Hindlimb muscle (tissue), 1 donor: ENCODE results near the gene EMC6. TPM values are rescaled to one million over a fixed set of nuclear protein-coding genes. Genes with fewer than 3 reads are reported as not detected.

Source experiments
- DNase-seq: peaks from one replicate; pipeline ENCODE4 v3.0.0-alpha.2; 2013
- polyA plus RNA-seq: library from polyadenylated mRNA; unstranded; fragments of 120-200 nt; gene quantifications from one replicate; pipeline ENCODE4 v1.2.1, GENCODE V29; 2013; ENCODE audit not compliant: insufficient read length

Gene EMC6
- polyA plus RNA-seq, 1 donor = 44.2 TPM

DNA sequence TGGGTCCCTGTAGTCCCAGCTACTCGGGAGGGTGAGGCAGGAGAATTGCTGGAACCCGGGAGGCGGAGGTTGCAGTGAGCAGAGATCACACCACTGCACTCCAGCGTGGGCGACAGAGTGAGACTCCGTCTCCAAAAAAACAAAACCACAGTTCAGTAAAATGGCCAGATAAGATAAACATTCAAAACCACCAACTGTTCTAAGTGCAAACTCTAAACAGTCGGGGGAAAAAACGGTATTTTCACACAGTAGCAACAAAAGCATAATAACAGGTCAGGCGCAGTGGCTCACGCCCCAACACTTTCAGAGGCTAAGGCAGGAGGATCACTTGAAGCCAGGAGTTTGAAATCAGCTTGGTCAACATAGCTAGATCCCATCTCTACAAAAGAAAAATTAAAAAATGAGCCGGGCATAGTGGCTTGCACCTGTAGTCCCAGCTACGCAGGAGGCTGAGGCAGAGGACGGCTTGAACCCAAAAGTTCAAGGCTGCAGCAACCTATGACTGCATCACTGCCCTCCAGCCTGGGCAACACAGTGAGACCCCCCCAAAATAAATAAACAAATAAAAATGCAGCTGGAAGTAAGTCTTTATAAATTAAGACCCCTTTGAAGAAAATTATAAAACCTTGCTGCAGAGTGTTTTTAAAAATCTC is 44.3 kb downstream of the EMC6 start:
- DNase-seq = no peak

DNA sequence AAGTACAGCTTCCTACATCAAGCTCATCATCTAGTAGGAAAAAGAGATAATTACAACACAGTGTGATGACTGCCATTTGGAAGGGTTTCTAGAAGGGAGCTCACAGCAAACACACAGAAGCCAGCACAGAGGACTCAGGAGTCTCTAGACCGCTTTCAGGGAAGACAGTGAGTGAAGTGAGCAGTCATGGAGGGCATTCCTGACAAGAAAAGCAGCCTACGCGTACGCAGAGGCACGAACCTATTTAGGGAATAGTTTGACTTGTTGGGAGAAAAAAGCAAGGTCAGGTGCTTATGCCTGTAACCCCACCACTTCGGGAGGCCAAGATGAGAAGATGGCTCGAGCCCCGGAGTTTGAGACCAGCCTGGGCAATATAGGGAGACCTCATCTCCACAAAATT is 46.7 kb downstream of the EMC6 start:
- DNase-seq = no peak

- no peak for DNase-seq
These were observed 49.6 kb downstream of the EMC6 start for GRCh38 chr17:3718201-3718600.

- DNase-seq = no peak
These were observed 50.7 kb downstream of the EMC6 start for GRCh38 chr17:3719265-3719664.

Other genes starting within 250 kb of the EMC6 start
- gene OR1E2, start 235.0 kb upstream of the EMC6 start, polyA plus RNA-seq = not detected
- gene SPATA22, start 197.0 kb upstream of the EMC6 start, polyA plus RNA-seq = 0.32 TPM
- 4.0 TPM for gene ASPA, start 192.8 kb upstream of the EMC6 start, polyA plus RNA-seq
- 1.2 TPM for gene TRPV3, start 111.0 kb upstream of the EMC6 start, polyA plus RNA-seq
- 7.5 TPM for gene TRPV1, start 59.4 kb upstream of the EMC6 start, polyA plus RNA-seq
- 7.7 TPM for gene SHPK, start 32.6 kb upstream of the EMC6 start, polyA plus RNA-seq
- 10.4 TPM for gene CTNS, start 32.1 kb upstream of the EMC6 start, polyA plus RNA-seq
- gene TAX1BP3, start 234 bp upstream of the EMC6 start, polyA plus RNA-seq = 47.5 TPM
- 31.8 TPM for gene P2RX5, start 27.3 kb downstream of the EMC6 start, polyA plus RNA-seq
- 6.2 TPM for gene HASPIN, start 55.1 kb downstream of the EMC6 start, polyA plus RNA-seq
- 29.2 TPM for gene ITGAE, start 132.4 kb downstream of the EMC6 start, polyA plus RNA-seq
- gene NCBP3, start 177.4 kb downstream of the EMC6 start, polyA plus RNA-seq = 66.5 TPM
- gene CAMKK1, start 224.2 kb downstream of the EMC6 start, polyA plus RNA-seq = 9.3 TPM
- 4.5 TPM for gene P2RX1, start 247.7 kb downstream of the EMC6 start, polyA plus RNA-seq